ENCODE measurements around the gene SLC25A6. TPM values are rescaled to one million over a fixed set of nuclear protein-coding genes. Genes with fewer than 3 reads are reported as not detected.
"Not testable (repeated sequence)": the region's sequence is repeated elsewhere in the genome, so short reads cannot be mapped to it uniquely, and the experiment has no call there.

The SLC25A6 gene
- total RNA-seq, 1 donor from 2014 or later = 289 TPM

DNA sequence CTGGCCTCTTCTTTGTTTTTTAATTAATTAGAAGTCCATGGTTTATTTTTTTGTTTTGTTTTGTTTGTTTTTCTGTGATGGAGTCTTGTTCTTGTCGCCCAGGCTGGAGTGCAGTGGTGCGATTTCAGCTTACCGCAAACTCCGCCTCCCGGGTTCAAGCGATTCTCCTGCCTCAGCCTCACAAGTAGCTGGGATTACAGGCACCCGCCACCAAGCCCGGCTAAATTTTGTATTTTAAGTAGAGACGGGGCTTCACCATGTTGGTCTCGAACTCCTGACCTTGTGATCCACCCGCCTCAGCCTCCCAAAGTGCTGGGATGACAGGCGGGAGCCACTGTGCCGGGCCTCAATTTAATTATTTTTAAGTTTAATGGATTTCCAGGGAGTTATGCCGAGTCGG, 42.3 kb downstream of the SLC25A6 start:
- H3K4me1 Mint-ChIP-seq (ENCODE audit: low read depth); H3K27ac Mint-ChIP-seq; H3K27me3 Mint-ChIP-seq (ENCODE audit: insufficient read depth); intact Hi-C loops (cut with micrococcal nuclease); H3K4me3 Mint-ChIP-seq; H3K9me3 Mint-ChIP-seq; DNase-seq (ENCODE audit: low spot score): not testable (repeated sequence)
- peaks cover 19% of the 10 kb centered on the region for H3K36me3 Mint-ChIP-seq (ENCODE audit: low read depth)

- no peak for DNase-seq (ENCODE audit: low spot score)
- Mint-ChIP-seq H3K27ac (no peak overlapping the region), H3K4me3 (no peak overlapping the region), H3K4me1 (ENCODE audit: low read depth) (peaks cover 7% of the 10 kb centered on the region), H3K9me3 (peaks cover 7% of the 10 kb centered on the region), H3K27me3 (ENCODE audit: insufficient read depth) (no peaks in the 10 kb centered on the region), H3K36me3 (ENCODE audit: low read depth) (peaks cover 21% of the 10 kb centered on the region)
- intact Hi-C loops (cut with micrococcal nuclease) = no loop called here
Observed at GRCh38 chrX:1341545-1342184, 50.2 kb downstream of the SLC25A6 start.

DNA sequence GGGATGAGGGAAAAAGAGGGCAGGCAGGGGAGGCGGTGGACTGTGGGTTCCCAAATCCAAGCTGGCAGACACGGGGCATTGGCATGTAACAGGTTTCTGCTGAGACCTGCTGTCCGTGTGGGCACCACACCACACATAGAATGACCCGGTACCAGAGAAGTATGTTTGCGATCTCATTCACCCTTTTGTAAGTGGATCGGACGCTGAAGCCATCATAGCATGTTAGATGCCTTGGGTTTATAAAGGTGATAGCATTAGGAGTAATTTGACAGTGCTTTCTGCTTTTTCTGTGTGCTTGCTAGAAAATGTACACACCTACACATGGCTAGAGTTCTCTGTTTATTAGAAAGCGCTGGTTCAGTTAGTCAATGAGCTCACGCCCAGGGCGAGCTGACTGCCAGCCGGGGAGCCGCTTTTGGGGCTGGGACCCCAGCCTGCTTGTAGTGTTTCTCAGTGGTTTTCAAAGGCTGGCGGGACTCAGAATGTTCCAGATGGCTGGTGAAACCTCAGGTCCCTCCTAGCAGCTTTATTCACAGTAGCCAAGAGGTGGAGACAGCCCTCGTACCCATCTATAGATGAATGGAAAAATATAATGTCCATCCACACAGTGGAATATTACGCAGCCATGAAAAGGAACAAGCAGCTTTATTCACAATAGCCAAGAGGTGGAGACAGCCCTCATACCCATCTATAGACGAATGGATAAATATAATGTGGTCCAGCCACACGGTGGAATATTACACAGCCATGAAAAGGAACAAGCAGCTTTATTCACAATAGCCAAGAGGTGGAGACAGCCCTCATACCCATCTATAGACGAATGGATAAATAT, 54.7 kb downstream of the SLC25A6 start:
- Mint-ChIP-seq H3K9me3 (peaks cover 7% of the 10 kb centered on the region), H3K27me3 (ENCODE audit: insufficient read depth) (no peaks in the 10 kb centered on the region), H3K27ac (peak overlapping the region; percentile 53), H3K4me1 (ENCODE audit: low read depth) (peaks cover 27% of the 10 kb centered on the region), H3K36me3 (ENCODE audit: low read depth) (peaks cover 17% of the 10 kb centered on the region), H3K4me3 (peak overlapping the region; percentile 85)
- no peak for DNase-seq (ENCODE audit: low spot score)
- intact Hi-C loops (cut with micrococcal nuclease) = loop anchor here (10.0 kb wide), 1 partner anchor 1378 kb away; no protein-coding TSS in a partner anchor

GRCh38 chrX:1336331-1336943, 55.5 kb downstream of the SLC25A6 start, which contains the start of gene IL3RA:
Gene IL3RA (plus strand): TSS chrX:1336785. CDS start chrX:1341766, 4,981 bp downstream.
- H3K4me3 Mint-ChIP-seq = peak within 1 kb of the TSS; percentile 85
- intact Hi-C loops (cut with micrococcal nuclease) = loop anchor here (10.0 kb wide), 1 partner anchor 1378 kb away; no protein-coding TSS in a partner anchor
- no peaks in the 10 kb centered on the region for H3K27me3 Mint-ChIP-seq (ENCODE audit: insufficient read depth)
- DNase-seq (ENCODE audit: low spot score) = peak; percentile 29
- H3K36me3 Mint-ChIP-seq (ENCODE audit: low read depth) = peaks cover 12% of the 10 kb centered on the region
- peak within 1 kb of the TSS; percentile 53 for H3K27ac Mint-ChIP-seq
- peaks cover 27% of the 10 kb centered on the region for H3K4me1 Mint-ChIP-seq (ENCODE audit: low read depth)
- peaks cover 3% of the 10 kb centered on the region for H3K9me3 Mint-ChIP-seq

Other genes with a start within 250 kb of the SLC25A6 start
- gene CRLF2, start 179.5 kb downstream of the SLC25A6 start, total RNA-seq = 0.88 and 1.3 TPM in 2 replicates
- 0.24 and 0.52 TPM in 2 replicates for gene CSF2RA, start 123.3 kb downstream of the SLC25A6 start, total RNA-seq
- gene IL3RA, start 55.3 kb downstream of the SLC25A6 start, total RNA-seq = 4.2 and 5.3 TPM in 2 replicates
- gene ASMTL, start 60.8 kb upstream of the SLC25A6 start, total RNA-seq = 45.4 and 48.0 TPM in 2 replicates
- gene P2RY8, start 145.1 kb upstream of the SLC25A6 start, total RNA-seq = 20.4 and 21.8 TPM in 2 replicates
- gene AKAP17A, start 199.5 kb upstream of the SLC25A6 start, total RNA-seq = 63.9 and 66.1 TPM in 2 replicates
- gene ASMT, start 222.9 kb upstream of the SLC25A6 start, total RNA-seq = not detected in 2 replicates

All from activated T-helper 1 cell treated with anti-CD3 and anti-CD28 coated beads, Interleukin-12 subunit alpha, Interleukin-12 subunit beta, Interleukin-2, Interleukin-4 antibody, amounts not matched to agents 30 ng/mL and 10 ng/mL and 1 ng/mL, durations not matched to agents 14 hours and 24 hours and 36 hours (primary cell).